HS-27A (cell line): ENCODE results near the gene DOK5.

Source experiments
- DNase-seq: peaks from one replicate; pipeline ENCODE4 v3.0.0-alpha.2; 2012; ENCODE audit warnings: low read depth, missing footprints

Gene DOK5

GRCh38 chr20:54515793-54516628, 40.6 kb downstream of the DOK5 start:
- no peak for DNase-seq

DNA sequence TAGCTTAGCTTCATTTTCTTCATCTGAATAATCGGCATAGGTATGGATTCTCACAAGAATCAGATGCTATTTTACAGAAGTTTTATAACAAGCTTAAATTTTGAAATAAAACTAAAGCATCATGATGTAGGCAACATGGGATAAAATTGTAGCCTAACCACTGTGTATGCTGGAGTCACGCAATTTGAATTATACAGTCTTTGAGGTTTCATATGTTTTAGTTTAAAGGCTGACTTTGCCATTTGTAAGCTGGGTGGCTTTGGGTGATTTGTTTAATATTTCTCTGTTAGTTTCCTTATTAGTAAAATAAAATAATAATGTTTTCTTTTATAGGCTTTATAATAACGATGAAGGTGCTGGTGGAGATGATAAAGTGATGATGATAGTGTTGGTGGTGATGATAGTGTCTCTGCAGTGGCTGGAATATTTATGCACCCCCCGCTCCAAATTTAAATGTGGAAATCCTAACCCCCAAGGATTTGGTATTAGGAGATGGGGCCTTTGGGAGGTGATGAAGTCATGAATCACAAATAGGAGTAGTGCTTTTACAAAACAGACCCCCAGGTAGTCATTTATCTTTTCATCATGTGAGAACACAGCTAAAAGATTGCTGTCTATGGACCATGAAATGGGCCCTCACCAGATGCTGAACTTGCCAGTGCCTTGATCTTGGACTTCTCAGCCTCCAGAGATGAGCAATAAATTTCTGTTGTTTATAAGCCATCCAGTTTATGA, 42.0 kb downstream of the DOK5 start:
- no peak for DNase-seq

DNA sequence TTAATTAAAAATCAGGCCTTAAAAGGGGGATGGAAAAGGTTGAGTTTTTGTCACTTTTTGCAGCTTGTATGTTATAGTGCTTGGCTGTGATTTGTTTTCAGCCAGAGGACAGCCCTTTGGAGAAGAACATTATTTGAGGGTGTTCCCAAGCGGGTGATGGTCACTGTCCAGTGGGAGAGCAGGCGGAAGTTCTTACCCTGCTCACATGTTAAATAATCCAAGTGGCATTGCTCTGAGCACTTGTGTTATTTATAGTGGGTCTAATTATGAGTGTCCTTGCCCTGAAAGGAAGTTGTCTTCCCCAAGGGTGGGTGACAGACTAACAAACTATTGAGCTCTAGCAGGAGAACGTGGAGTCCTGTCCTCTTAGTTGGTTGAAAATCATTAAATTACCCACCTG, 49.5 kb downstream of the DOK5 start:
- DNase-seq = no peak

- DNase-seq = no peak
Measured at GRCh38 chr20:54525916-54526590, 50.7 kb downstream of the DOK5 start.

DNA sequence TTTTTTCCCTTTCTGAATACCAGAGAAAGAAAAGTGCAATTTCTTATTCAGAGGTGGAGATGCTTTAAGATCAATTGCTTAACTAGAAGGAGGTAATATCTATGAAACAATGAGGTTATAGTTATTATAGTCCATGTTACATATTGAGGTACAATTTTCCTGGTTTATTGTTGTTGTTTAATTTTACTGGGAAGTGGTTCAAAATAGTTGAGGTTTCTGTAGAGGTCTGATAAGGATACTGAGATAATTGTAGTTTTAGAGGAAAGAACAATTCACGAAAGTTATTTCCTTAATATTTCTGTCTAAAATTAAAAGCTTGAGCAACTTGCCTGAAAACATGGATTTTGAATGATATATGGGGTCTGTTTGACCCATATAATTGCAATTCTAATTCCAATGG, 51.4 kb downstream of the DOK5 start:
- no peak for DNase-seq

DNA sequence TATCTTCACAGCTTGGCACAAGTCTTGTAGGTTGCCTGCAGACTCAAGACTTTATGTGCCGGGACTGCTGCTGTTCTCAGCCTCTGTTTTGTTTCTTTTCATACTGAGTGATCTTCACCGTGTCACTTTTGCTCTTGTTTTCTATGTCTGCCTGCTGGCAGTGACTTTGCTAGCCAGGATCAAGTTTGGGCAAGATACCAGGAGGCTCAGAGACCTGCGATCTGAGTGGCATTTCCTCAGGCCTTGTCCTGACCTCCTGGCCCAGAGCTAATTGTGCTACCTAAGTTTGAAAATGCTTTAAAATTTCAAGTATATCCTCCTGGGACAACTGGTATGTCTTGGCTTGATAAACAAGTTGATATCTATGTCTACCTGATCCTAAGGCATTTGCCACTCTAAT, 57.2 kb downstream of the DOK5 start:
- DNase-seq = no peak

DNA sequence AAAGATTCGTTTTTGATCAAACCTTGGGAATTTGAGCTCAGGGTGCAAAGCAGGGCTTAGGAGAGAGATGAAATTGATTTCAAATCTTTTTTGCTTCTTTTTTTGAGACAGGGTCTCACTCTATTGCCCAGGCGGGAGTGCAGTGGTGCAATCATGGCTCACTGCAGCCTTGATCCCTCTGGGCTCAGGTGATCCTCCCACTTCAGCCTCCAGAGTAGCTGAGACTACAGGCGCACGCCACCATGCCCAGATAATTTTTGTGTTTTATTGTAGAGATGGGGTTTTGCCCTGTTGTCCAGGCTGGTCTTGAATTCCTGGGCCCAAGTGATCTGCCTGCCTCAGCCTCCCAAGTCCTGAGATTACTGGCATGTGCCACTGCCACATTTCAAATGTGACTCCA, 58.7 kb downstream of the DOK5 start:
- DNase-seq = no peak

GRCh38 chr20:54535033-54535432, 59.6 kb downstream of the DOK5 start:
- DNase-seq = no peak

GRCh38 chr20:54535746-54536145, 60.4 kb downstream of the DOK5 start:
- DNase-seq = no peak

- DNase-seq = no peak
Measured at GRCh38 chr20:54539521-54540046, 64.2 kb downstream of the DOK5 start.

- no peak for DNase-seq
Measured at GRCh38 chr20:54543369-54543768, 68.0 kb downstream of the DOK5 start.

DNA sequence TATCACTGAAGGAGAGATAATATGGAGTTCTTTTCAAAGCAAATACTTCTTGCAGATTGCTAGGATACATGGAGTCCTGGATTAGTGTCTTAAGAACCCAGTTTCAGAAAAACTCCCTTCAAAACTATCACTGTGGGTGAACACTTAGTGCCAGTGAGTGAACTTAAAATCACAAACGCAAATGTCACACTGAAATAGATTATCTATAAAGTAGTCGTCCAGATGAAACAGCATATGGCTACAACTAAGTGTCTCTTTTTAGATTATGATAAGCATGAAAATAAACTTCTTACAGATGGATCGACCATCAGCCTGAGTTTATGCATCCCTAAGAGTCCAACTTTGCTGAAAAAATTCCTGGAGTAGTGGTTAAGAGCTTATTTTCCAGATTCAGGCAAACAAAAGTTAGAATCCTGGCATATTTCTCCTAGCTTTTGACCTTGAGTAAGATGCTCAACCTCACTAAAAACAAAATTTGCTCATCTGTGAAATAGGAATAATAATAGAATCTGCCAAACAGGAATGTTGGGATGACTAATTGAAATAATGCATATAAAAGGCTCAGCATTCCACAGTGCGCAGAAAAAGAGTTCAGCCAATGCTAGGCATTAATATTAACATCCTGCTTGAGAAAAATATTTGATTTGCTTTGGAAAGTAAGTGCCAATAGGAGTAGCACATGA, 70.4 kb downstream of the DOK5 start:
- no peak for DNase-seq

GRCh38 chr20:54548849-54549248, 73.5 kb downstream of the DOK5 start:
- no peak for DNase-seq

DNA sequence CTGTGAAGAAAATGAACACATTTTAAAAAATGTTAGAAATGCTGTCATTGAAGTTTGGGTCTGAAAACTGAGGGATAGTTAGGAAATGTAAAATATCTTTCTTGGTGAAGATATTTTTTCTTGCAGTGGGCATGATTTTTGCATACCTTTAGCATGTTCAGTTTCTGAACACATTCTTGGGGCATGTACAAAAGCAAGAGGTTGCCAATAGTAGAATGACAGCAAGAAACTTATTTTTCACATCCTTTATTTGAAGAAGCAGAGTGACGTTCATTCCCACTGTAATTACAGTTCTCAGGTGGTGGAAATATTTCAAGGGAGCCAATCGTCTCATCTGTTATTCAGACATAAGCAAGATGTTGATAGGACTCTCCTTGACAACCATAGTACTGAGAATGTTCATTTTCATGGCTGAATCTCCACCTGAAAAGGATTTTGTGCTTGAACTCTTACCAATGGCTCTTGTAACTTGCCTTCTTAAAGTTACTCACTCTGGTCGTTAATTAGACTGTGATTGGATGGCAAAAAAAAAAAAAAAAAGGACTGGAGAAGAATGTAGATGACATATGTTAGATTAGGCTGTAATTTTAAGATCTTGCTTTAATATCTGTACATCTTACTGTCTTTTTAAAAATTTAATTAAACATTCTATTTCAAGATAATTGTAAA, 74.4 kb downstream of the DOK5 start:
- no peak for DNase-seq

- DNase-seq = no peak
Measured at GRCh38 chr20:54550776-54551396, 75.5 kb downstream of the DOK5 start.

- DNase-seq = no peak
Measured at GRCh38 chr20:54554006-54554405, 78.6 kb downstream of the DOK5 start.

DNA sequence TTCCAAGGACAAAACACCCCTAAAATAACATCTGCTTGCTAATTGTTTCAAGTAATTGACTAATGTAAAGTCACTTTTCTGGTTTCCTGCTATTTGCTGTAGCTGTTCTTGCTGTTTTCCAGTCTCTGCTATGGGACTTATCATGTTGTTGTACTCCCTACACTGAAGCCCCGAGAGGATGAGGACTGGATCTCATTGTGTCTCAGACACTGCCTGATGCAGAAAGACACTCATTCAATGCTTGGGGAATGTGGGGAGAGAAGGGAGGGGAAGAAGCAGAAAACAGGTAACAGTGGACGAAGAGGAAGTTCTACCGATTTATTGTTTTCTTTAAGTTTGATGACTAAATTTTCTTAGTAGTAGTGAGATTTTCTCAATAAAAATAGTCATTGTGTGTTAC, 79.8 kb downstream of the DOK5 start:
- DNase-seq = no peak

DNA sequence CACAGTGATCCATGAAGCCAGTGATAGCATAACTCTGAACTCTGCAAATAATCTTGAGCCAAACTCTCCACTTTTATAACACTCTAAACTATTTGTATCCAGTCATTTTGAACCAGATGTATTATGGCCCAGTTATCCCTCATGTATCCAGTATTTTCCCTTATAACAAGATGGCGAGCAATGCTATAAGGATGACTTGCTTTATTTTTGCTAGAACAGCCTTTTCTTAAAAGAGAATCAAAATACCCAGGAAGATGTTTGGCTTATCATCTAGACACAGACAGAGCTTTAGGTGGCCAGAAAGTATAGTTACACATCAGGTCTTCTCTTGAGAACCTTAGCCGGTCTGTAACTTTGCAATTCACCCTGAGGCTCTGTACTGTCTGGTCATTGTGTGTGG, 81.0 kb downstream of the DOK5 start:
- DNase-seq = no peak

DNA sequence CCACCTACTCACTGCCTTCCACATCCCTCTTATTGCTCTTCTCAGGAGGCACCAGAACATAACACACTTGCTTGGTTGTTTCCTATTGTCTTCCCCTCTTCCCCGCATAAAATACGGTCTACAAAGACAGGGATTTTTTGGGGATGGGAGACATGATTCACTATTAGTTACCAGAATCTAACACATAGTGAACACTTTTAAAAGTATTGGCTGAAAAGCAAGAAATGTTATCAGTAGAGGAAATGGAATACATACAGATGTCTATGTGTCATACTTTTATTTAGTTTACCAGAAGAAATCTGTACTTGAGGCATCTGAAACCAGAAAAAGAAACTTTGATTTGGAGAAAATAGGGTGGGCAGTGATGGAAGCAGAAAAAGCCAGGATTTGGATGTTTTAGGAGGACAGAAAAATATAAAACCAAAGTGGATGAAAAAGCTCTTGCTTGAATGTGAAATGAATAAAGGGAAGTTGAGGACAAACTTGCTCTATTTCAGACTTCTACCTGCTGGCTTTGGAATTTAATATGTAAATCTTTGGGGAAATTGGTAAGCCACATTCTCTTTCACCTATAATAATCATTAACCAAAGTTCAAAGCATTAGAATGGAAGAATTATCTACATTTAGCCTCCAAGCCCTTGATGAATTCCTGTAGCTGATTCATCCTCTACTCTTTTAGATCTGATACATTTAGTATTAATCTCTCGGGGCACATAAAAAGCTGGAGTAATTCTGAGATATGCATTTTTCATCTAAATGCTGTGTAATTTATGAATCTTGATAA, 82.6 kb downstream of the DOK5 start:
- DNase-seq = no peak

GRCh38 chr20:54559890-54560289, 84.5 kb downstream of the DOK5 start:
- no peak for DNase-seq
